Stomach (tissue), 9 donors: ENCODE measurements around the gene TRAF3IP1. TPM values are rescaled to one million over a fixed set of nuclear protein-coding genes. Genes with fewer than 3 reads are reported as not detected.
"Not testable (repeated sequence)": the region's sequence is repeated elsewhere in the genome, so short reads cannot be mapped to it uniquely, and the experiment has no call there.

ENCODE experiments used
- DNase-seq, 2 donors: peaks; one replicate each; pipeline versions ENCODE4 v3.0.0 to v3.0.0-alpha.2; 2013 to 2019
- H3K27ac ChIP-seq, 5 donors: fragments of 200-600 bp in 4 of 5; sonication (generic) in 4 of 5; one replicate each; pipeline ENCODE4 v1.5.1; 2013 to 2019; ENCODE audit warnings: mild to moderate bottlenecking in 1 of 5, moderate library complexity in 1 of 5
- H3K27me3 ChIP-seq, 3 donors: fragments of 200-600 bp; sonication (generic); one replicate each; pipeline ENCODE4 v1.5.1; 2017 to 2019; ENCODE audit warnings: mixed run types in 1 of 3
- H3K36me3 ChIP-seq, 4 donors: fragments of 200-600 bp; sonication (generic); 1 replicate in 3 of 4; 2 replicates in 1 of 4; pipeline ENCODE4 v1.5.1; 2016 to 2019
- H3K4me1 ChIP-seq, 4 donors: fragments of 200-600 bp; sonication (generic); one replicate each; pipeline ENCODE4 v1.5.1; 2016 to 2019
- H3K4me3 ChIP-seq, 4 donors: fragments of 200-600 bp; sonication (generic) in 3 of 4; one replicate each; pipeline ENCODE4 v1.5.1; 2016 to 2019; ENCODE audit warnings: mild to moderate bottlenecking in 1 of 4
- H3K9me3 ChIP-seq, 4 donors: fragments of 200-600 bp; sonication (generic); one replicate each; pipeline ENCODE4 v1.5.1; 2016 to 2019
- CTCF ChIP-seq, 7 experiments: fragments of 450-650 bp in 4 of 7; fragments of 200-600 bp in 3 of 7; sonication (generic) in 3 of 7; IDR thresholded peaks; one replicate each; pipeline ENCODE4 v1.5.1; 2016 to 2019; ENCODE audit warnings: antibody characterized with exemption in 7 of 7, control low read depth in 2 of 7, mild to moderate bottlenecking in 1 of 7
- EP300 ChIP-seq: sonication (generic); formaldehyde crosslinking; IDR thresholded peaks from one replicate; pipeline ENCODE4 v1.6.1; 2017; ENCODE audit warnings: antibody characterized with exemption
- POLR2A ChIP-seq, 4 donors: fragments of 450-650 bp; IDR thresholded peaks; one replicate each; pipeline ENCODE4 v1.6.1; 2016; ENCODE audit warnings: antibody characterized with exemption in 4 of 4, control low read depth in 2 of 4, mild to moderate bottlenecking in 1 of 4, moderate library complexity in 1 of 4
- POLR2AphosphoS5 ChIP-seq, 3 donors: sonication (generic); formaldehyde crosslinking; IDR thresholded peaks; one replicate each; pipeline ENCODE4 v1.6.1; 2016; ENCODE audit warnings: antibody characterized with exemption in 3 of 3
- WGBS, 5 donors: extraction: QIAGEN DNeasy Blood & Tissue Kit in 3 of 5; methylation state at CpG; one replicate each; pipeline versions ENCODE4 v1.1.5 to v1.1.7; 2013 to 2018; 5-methylcytosine and 5-hydroxymethylcytosine counted together
- intact Hi-C: fragments of 100-400 bp; cut with DNase I; formaldehyde crosslinking; loops from one replicate; pipeline ENCODE4 v1.15.1; 2023; ENCODE audit warnings: low total_unique reads
- polyA plus RNA-seq, 3 donors: library from polyadenylated mRNA; stranded (reverse); fragments of 200-250 nt; gene quantifications; one replicate each; pipeline ENCODE4 v1.2.3, GENCODE V29; 2013
- total RNA-seq, 5 donors: library from RNA; depleted of rRNA; stranded (reverse); fragments of >200 nt; gene quantifications; one replicate each; pipeline versions ENCODE4 v1.1.0 to v1.2.3, GENCODE V29; 2014 to 2016
- donor health status: healthy with polysubstance abuse.
- donor health status: Bipolar disorder and iron deficiency.
- donor health status: healthy.

The TRAF3IP1 gene
- total and polyA plus RNA-seq, 8 donors, result 0.58 to 21.1 (median 10.8) TPM

GRCh38 chr2:238308177-238308576 lies 12.1 kb upstream of the TRAF3IP1 start:
- Histone ChIP-seq H3K36me3 (no peaks in the 10 kb centered on the region), H3K4me3 (no peak overlapping the region), H3K27ac (no peak overlapping the region), H3K27me3 (peaks cover 0 to 10% (median 0%) of the 10 kb centered on the region in 3 donors), H3K4me1 (peaks cover 6 to 20% (median 8%) of the 10 kb centered on the region in 4 donors), H3K9me3 (no peaks in the 10 kb centered on the region)
- no peak for TF ChIP-seq POLR2A (IDR thresholded peaks at IDR 0.05)
- TF ChIP-seq CTCF (IDR thresholded peaks at IDR 0.05), result peak in 2 of 7 experiments; percentile 12 to 24
- intact Hi-C loops, result no loop called here
- WGBS, 5 donors, result 56 to 70% (median 60%) methylated on average over 2 of the region's 2 CpGs
- no peak for DNase-seq

DNA sequence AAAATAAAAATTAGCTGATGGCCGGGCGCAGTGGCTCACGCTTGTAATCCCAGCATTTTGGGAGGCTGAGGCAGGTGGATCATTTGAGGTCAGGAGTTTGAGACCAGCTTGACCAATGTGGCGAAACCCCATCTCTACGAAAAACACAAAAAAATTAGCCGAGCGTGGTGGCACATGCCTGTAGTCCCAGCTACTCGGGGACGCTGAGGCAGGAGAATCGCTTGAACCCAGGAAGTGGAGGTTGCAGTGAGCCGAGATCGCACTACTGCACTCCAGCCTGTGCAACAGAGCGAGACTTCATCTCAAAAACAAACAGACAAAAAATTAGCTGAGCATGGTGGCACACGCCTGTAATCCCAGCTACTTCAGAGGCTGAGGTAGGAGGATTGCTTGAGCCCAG lies 9.6 kb upstream of the TRAF3IP1 start:
- H3K9me3 ChIP-seq, H3K27ac ChIP-seq, DNase-seq, H3K4me3 ChIP-seq, H3K36me3 ChIP-seq, intact Hi-C loops: not testable (repeated sequence)
- Histone ChIP-seq H3K4me1 (peaks cover 4 to 11% (median 6%) of the 10 kb centered on the region in 4 donors), H3K27me3 (peaks cover 0 to 10% (median 0%) of the 10 kb centered on the region in 3 donors)
- WGBS, 5 donors, result 87 to 95% (median 90%) methylated on average over 14 of the region's 14 CpGs

GRCh38 chr2:238313289-238313990 lies 6.9 kb upstream of the TRAF3IP1 start:
- H3K36me3 ChIP-seq, result no peaks in the 10 kb centered on the region
- no peak for TF ChIP-seq POLR2AphosphoS5 (IDR thresholded peaks at IDR 0.05)
- no peak for TF ChIP-seq CTCF (IDR thresholded peaks at IDR 0.05)
- TF ChIP-seq EP300, result no peak
- TF ChIP-seq POLR2A (IDR thresholded peaks at IDR 0.05), result no peak
- H3K4me1 ChIP-seq, result no peaks in the 10 kb centered on the region
- no peak overlapping the region for H3K4me3 ChIP-seq
- 91 to 95% (median 94%) methylated on average over 7 to 8 of the region's 8 CpGs for WGBS, 5 donors
- DNase-seq, result no peak
- H3K27ac ChIP-seq, result no peak overlapping the region
- H3K9me3 ChIP-seq, result no peaks in the 10 kb centered on the region
- H3K27me3 ChIP-seq, result peaks cover 0 to 10% (median 0%) of the 10 kb centered on the region in 3 donors
- intact Hi-C loops, result no loop called here

- no peaks in the 10 kb centered on the region for H3K36me3 ChIP-seq
- no peak overlapping the region for H3K27ac ChIP-seq
- no peak overlapping the region for H3K4me3 ChIP-seq
- intact Hi-C loops, result no loop called here
- H3K27me3 ChIP-seq, result peaks cover 0 to 7% (median 0%) of the 10 kb centered on the region in 3 donors
- 60 to 70% (median 63%) methylated on average over 2 of the region's 2 CpGs for WGBS, 5 donors
- no peaks in the 10 kb centered on the region for H3K4me1 ChIP-seq
- DNase-seq, result no peak
- no peaks in the 10 kb centered on the region for H3K9me3 ChIP-seq
- TF ChIP-seq POLR2AphosphoS5 (IDR thresholded peaks at IDR 0.05) (no peak), EP300 (no peak), CTCF (IDR thresholded peaks at IDR 0.05) (no peak), POLR2A (IDR thresholded peaks at IDR 0.05) (no peak)
Observed at GRCh38 chr2:238313991-238314350, 6.3 kb upstream of the TRAF3IP1 start.

DNA sequence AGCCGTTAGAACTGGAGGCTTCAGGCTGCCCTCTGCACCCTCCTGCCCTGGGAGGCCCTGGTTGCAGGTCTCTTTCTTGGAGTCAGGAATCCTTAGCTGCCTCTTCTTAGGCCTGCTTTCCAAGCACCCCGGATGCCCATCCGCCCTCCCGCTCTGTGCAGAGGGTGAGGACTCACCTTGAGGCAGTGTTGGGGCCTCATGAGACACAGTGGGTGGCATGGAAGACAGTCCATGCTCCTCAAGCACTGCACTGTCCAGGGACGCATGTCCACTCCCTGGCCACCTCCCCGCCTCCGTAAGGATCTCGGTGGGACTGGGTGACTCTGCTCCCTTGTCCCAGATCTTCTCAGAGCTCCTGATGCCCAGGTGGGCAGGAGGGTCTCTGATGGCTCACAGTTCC lies 5.7 kb upstream of the TRAF3IP1 start:
- no peak for TF ChIP-seq POLR2AphosphoS5 (IDR thresholded peaks at IDR 0.05)
- TF ChIP-seq CTCF (IDR thresholded peaks at IDR 0.05), result no peak
- TF ChIP-seq EP300, result no peak
- TF ChIP-seq POLR2A (IDR thresholded peaks at IDR 0.05), result no peak
- intact Hi-C loops, result no loop called here
- no peak for DNase-seq
- H3K27ac ChIP-seq, result no peak overlapping the region
- no peak overlapping the region for H3K4me3 ChIP-seq
- WGBS, 5 donors, result 92 to 98% (median 97%) methylated on average over 5 to 8 of the region's 8 CpGs
- H3K4me1 ChIP-seq, result peaks cover 3 to 4% (median 4%) of the 10 kb centered on the region in 4 donors
- H3K9me3 ChIP-seq, result no peaks in the 10 kb centered on the region
- H3K27me3 ChIP-seq, result peaks cover 0 to 7% (median 0%) of the 10 kb centered on the region in 3 donors
- no peaks in the 10 kb centered on the region for H3K36me3 ChIP-seq
